NCI-H460 (cell line): ENCODE measurements around the gene HMGCS2. TPM values are rescaled to one million over a fixed set of nuclear protein-coding genes. Genes with fewer than 3 reads are reported as not detected.

Source experiments
- DNase-seq: peaks from one replicate; pipeline ENCODE4 v3.0.0-alpha.2; 2016; ENCODE audit warnings: low read depth; ENCODE audit errors: extremely low read depth
- total RNA-seq: library from RNA; depleted of rRNA; stranded (reverse); fragments of >200 nt; shearing (Covaris generic); gene quantifications from 2 replicates; pipeline ENCODE4 v1.2.3, GENCODE V29; 2014; rRNA removed

Gene HMGCS2
- total RNA-seq, 1 experiment from 2014 or later = not detected

DNA sequence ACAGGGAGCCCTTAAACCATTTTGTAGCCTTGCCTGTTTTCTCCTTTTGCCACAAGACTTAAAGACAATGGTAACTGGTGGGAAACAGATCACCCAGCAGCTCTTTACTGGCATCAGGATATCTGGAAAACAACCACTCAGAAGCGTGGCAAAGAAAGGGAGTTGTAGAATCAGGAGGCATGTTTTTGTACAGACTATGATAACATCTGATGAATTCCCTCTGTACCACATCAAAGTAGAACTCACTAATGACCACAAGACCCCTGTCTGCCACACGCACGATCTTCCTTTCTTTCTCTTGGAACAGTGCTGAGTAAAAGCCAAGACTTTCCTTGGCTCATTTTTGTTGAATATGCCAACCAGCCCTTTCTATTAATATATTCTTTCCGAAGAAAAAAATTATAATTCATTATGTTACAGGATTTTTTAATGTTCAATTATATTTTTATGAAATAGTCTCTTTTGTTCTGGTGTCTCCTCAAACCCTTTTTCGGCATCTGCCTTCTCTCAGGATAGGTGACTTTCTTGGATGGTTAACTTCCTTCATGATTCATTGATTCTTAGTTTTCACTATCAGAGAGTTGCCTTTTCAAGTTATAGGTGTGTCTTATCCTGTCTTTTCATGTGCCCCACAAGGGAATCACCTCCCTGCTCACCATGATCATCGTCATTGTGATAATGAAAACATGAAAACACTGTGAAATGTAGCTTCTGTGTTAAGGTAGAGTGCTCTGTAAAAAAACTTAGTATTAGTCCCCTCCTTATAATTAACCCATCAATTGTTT is 64.8 kb downstream of the HMGCS2 start:
- DNase-seq = no peak

DNA sequence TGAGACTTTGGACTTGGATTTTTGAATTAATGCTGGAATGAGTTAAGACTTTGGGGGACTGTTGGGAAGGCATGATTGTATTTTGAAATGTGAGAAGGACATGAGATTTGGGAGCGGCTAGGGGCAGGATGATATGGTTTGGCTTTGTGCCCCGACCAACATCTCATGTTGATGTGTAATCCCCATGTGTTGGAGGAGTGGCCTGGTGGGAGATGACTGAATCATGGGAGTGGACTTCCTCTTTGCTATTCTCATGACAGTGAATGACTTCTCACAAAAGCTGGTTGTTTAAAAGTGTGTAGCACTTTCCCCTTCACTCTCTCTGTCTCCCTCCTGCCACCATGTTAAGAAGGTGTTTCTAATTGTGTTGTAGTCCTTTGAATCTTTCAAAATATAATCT is 66.3 kb downstream of the HMGCS2 start:
- DNase-seq = no peak

GRCh38 chr1:119701659-119702058 is 67.0 kb downstream of the HMGCS2 start:
- DNase-seq = no peak

DNA sequence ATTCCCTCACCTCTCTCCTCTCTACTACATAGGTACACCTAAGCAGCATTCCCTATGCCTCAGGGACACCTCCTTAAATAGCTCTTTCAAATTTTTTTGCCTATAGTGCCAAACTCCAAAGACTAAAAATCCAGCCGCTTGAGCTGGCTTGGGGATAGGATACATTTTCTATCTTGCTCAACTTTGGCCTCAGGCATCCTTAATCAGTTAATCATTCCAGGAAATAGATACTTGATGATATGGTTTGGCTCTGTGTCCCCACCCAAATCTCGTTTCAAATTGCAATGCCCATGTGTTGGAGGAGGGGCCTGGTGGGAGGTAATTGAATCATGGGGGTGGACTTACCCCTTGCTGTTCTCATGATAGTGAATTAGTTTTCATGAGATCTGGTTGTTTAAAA is 68.4 kb downstream of the HMGCS2 start:
- DNase-seq = no peak

Other genes starting within 250 kb of the HMGCS2 start
- gene ZNF697, start 120.6 kb downstream of the HMGCS2 start, total RNA-seq = 1.8 and 3.2 TPM in 2 replicates
- 194 and 236 TPM in 2 replicates for gene PHGDH, start 57.0 kb downstream of the HMGCS2 start, total RNA-seq
- gene REG4, start 42.6 kb upstream of the HMGCS2 start, total RNA-seq = not detected in 2 replicates
- not detected in 2 replicates for gene ADAM30, start 127.6 kb upstream of the HMGCS2 start, total RNA-seq